Measurements from ENCODE around the gene DNM1L. TPM values are rescaled to one million over a fixed set of nuclear protein-coding genes. Genes with fewer than 3 reads are reported as not detected.
"Not testable (repeated sequence)": the region's sequence is repeated elsewhere in the genome, so short reads cannot be mapped to it uniquely, and the experiment has no call there.

DNM1L gene
- total RNA-seq, 4 donors from 2014 or later: 22.2 to 45.1 (median 28.4) TPM

DNA sequence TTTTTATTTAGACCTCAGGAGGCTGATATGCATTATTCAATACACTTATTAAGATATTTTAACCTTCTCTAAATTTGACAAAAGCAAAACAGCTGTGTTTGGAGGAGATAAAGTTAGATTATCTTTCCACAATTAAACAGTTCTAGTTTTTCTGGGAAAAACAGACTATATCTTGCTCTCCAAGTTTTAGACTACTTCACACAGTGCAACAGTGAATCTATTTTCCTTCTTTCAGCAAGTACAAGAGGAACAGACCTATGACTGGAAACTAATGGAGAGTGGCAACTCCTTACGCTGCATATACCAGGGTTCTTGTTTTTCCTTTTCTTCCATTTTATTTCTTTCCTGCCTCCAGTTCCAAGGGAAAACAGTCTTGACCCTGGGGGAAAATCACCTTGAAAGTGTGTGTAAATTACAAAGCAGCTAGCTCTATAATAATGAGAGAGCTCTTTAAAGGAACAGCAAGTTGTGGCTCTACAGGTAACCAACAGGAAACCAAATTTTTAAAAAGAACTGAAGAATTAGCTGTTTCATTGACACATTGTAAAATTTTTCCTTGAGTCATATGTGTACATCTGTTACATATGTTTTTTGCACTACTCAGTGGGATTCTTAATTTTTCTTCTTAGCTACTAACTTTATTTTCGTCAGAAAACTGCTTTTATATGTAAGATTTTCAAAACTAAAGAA is 27.4 kb downstream of the DNM1L start:
- 94 to 96% methylated on average over 2 of the region's 2 CpGs for WGBS, 2 donors
- TF ChIP-seq POLR2A (IDR thresholded peaks at IDR 0.05): no peak
- TF ChIP-seq, protein P1, sequence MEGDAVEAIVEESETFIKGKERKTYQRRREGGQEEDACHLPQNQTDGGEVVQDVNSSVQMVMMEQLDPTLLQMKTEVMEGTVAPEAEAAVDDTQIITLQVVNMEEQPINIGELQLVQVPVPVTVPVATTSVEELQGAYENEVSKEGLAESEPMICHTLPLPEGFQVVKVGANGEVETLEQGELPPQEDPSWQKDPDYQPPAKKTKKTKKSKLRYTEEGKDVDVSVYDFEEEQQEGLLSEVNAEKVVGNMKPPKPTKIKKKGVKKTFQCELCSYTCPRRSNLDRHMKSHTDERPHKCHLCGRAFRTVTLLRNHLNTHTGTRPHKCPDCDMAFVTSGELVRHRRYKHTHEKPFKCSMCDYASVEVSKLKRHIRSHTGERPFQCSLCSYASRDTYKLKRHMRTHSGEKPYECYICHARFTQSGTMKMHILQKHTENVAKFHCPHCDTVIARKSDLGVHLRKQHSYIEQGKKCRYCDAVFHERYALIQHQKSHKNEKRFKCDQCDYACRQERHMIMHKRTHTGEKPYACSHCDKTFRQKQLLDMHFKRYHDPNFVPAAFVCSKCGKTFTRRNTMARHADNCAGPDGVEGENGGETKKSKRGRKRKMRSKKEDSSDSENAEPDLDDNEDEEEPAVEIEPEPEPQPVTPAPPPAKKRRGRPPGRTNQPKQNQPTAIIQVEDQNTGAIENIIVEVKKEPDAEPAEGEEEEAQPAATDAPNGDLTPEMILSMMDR (IDR thresholded peaks at IDR 0.05): no peak
- no peak for DNase-seq (ENCODE audit: low spot score in 2 of 2)
- intact Hi-C loops (cut with DNase I; ENCODE audit: low total_unique reads): no loop called here
- H3K4me3 ChIP-seq (ENCODE audit: low read depth, poor library complexity, severe bottlenecking): no peak overlapping the region

DNA sequence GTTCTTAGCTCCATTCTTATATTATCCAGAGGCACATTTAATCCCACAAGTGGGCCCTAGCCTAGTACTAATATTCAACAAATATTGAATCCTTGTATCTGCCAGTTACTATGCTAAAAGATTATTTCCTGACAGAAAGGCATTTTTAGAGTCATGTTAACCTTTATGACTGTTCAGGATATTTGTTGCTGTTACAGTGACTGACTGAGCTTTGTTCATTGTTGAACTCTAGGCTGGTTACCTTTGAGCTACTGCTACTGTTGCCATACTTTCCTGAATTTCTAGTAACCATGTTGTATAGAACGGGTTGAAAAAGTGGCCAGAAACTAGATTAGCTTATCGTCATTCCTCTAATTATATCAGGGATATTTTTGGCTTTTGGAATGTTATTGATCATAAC is 29.8 kb downstream of the DNM1L start:
- 89 to 92% methylated on average over 2 of the region's 2 CpGs for WGBS, 2 donors
- no peak for TF ChIP-seq POLR2A (IDR thresholded peaks at IDR 0.05)
- H3K4me3 ChIP-seq (ENCODE audit: low read depth, poor library complexity, severe bottlenecking): no peak overlapping the region
- DNase-seq (ENCODE audit: low spot score in 2 of 2): no peak
- intact Hi-C loops (cut with DNase I; ENCODE audit: low total_unique reads): no loop called here

DNA sequence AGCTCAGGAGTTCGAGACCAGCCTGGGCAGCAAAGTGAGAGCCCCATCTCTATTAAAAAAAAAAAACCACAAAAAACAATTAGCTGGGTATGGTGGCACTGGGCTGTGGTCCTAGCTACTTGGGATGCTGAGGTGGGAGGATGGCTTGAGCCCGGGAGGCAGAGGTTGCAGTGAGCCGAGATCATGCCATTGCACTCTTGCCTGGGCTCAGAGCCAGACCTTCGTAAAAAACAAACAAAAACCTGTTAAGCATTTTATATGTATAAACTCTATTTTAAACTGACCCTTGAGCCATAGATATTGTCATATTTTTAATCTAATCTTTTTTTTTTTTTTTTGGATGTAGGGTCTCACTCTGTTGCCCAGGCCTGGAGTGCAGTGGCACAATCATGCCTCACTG is 35.7 kb downstream of the DNM1L start:
- 91 to 92% methylated on average over 4 of the region's 4 CpGs for WGBS, 2 donors
- intact Hi-C loops (cut with DNase I; ENCODE audit: low total_unique reads): no loop called here
- no peak for DNase-seq (ENCODE audit: low spot score in 2 of 2)
- TF ChIP-seq POLR2A (IDR thresholded peaks at IDR 0.05): no peak
- TF ChIP-seq, protein P1 (IDR thresholded peaks at IDR 0.05): no peak
- H3K4me3 ChIP-seq (ENCODE audit: low read depth, poor library complexity, severe bottlenecking): no peak overlapping the region

DNA sequence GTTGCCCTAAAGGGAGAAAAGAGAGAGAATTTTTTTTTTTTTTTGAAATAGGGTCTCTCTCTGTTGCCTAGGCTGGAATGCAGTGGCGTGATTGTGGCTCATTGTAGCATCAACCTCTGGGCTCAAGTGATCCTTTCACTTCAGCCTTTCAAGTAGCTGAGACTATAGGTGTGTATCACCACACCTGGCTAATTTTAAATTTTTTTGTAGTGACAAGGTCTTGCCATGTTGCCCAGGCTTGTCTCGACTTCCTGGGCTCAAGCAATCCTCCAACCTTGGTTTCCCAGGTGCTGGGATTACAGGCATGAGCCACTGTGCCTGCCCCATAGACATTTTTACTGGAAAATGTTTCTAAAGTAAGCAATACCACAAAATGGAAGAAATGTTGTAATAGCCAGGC is 39.8 kb downstream of the DNM1L start:
- 60 to 72% methylated on average over 2 of the region's 2 CpGs for WGBS, 2 donors
- no peak for TF ChIP-seq POLR2A (IDR thresholded peaks at IDR 0.05)
- TF ChIP-seq, protein P1 (IDR thresholded peaks at IDR 0.05): no peak
- H3K4me3 ChIP-seq (ENCODE audit: low read depth, poor library complexity, severe bottlenecking): no peak overlapping the region

DNA sequence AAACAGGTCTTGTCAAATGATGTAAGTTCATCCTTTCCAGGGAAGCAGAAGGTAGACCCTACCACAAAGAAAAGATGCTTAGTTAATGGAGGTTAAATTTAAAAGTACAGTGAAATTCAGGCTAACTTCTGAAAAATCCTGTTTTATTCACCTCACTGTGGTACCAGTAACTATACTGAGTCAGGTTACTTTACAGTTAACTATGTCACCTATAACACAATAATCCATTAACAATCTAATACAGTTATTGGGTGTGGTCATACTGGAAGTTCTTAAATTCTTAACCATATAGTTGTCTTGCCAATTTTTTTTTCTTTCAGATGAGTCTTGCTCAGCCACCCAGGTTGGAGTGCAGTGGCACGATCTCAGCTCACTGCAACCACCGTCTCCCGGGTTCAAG is 46.2 kb downstream of the DNM1L start:
- WGBS, 2 donors: 94 to 97% methylated on average over 3 of the region's 3 CpGs
- intact Hi-C loops (cut with DNase I; ENCODE audit: low total_unique reads): not testable (repeated sequence)

More for the DNA sequence above, 39.8 kb downstream of the DNM1L start:
- intact Hi-C loops (cut with DNase I; ENCODE audit: low total_unique reads): no loop called here
- DNase-seq (ENCODE audit: low spot score in 2 of 2): no peak

DNA sequence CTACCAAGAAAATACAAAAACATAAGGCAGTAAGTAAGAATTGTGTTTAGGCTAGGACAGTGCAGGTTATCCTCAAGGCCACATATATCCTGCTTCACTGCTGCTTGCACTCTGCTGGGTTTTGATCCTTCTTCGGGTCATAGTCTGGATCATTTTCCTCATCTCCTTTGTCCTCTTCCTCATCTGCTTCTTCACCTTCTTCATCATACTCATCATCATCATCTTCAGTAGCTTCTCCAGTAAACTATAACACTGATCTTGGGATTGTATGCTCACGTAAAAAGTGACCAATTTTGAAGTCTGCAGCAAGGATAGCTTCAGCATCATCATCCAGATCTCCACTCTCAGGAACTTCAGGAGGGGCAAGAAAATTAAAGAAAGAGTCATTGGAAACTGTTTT is 47.2 kb downstream of the DNM1L start:
- TF ChIP-seq, protein P1 (IDR thresholded peaks at IDR 0.05): no peak
- no peak for TF ChIP-seq POLR2A (IDR thresholded peaks at IDR 0.05)
- DNase-seq (ENCODE audit: low spot score in 2 of 2): no peak
- intact Hi-C loops (cut with DNase I; ENCODE audit: low total_unique reads): no loop called here
- 97% methylated on average over 2 of the region's 2 CpGs for WGBS, 2 donors
- no peak overlapping the region for H3K4me3 ChIP-seq (ENCODE audit: low read depth, poor library complexity, severe bottlenecking)

More for the DNA sequence above, 46.2 kb downstream of the DNM1L start:
- H3K4me3 ChIP-seq (ENCODE audit: low read depth, poor library complexity, severe bottlenecking); DNase-seq (ENCODE audit: low spot score in 2 of 2): not testable (repeated sequence)

DNA sequence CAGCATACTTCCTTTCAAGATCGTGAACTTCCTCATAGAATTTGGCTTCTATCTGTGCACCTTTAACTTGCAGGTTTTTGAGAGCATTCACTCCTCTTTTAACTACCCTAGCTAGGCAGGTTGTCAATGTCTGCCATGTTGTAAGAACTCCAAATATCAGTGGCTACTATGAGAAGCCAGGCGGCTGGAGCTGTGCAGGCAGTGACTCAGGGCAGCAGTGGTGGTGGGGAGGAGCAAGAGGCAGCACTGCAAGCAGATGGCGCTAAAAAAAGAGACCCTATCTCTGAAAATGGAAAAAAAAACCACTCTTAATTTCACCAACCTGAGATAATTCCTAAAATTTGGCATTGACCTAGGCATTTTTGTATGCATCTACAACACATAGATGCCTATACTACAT is 48.1 kb downstream of the DNM1L start:
- H3K4me3 ChIP-seq (ENCODE audit: low read depth, poor library complexity, severe bottlenecking): no peak overlapping the region
- no peak for DNase-seq (ENCODE audit: low spot score in 2 of 2)
- TF ChIP-seq, protein P1 (IDR thresholded peaks at IDR 0.05): no peak
- TF ChIP-seq POLR2A (IDR thresholded peaks at IDR 0.05): no peak
- 82 to 84% methylated on average over 3 of the region's 3 CpGs for WGBS, 2 donors
- intact Hi-C loops (cut with DNase I; ENCODE audit: low total_unique reads): no loop called here

Data from lower leg skin (tissue), 4 donors.